BE2C (cell line): ENCODE data around the gene FN1.

Experiments used
- DNase-seq: peaks from one replicate; pipeline ENCODE4 v3.0.0-alpha.2; 2020
- H3K27me3 ChIP-seq: fragments of 250-450 bp; sonication (Bioruptor Pico); 2 replicates; pipeline ENCODE4 v1.5.1; 2020; ENCODE audit warnings: mild to moderate bottlenecking
- H3K36me3 ChIP-seq: fragments of 250-450 bp; sonication (Bioruptor Pico); 2 replicates; pipeline ENCODE4 v1.5.1; 2020; ENCODE audit warnings: mild to moderate bottlenecking
- H3K4me1 ChIP-seq: fragments of 250-450 bp; sonication (Bioruptor Pico); 2 replicates; pipeline ENCODE4 v1.5.1; 2020
- H3K4me3 ChIP-seq: 2 replicates; pipeline ENCODE4 v1.5.1; 2011; ENCODE audit warnings: low read depth, low read length
- H3K9me3 ChIP-seq: fragments of 250-450 bp; sonication (Bioruptor Pico); 2 replicates; pipeline ENCODE4 v1.5.1; 2020
- TF ChIP-seq, protein P1 (sequence below): IDR thresholded peaks from 2 replicates; pipeline ENCODE4 v1.5.1; 2012; ENCODE audit warnings: mild to moderate bottlenecking, low read depth, low read length

The FN1 gene

DNA sequence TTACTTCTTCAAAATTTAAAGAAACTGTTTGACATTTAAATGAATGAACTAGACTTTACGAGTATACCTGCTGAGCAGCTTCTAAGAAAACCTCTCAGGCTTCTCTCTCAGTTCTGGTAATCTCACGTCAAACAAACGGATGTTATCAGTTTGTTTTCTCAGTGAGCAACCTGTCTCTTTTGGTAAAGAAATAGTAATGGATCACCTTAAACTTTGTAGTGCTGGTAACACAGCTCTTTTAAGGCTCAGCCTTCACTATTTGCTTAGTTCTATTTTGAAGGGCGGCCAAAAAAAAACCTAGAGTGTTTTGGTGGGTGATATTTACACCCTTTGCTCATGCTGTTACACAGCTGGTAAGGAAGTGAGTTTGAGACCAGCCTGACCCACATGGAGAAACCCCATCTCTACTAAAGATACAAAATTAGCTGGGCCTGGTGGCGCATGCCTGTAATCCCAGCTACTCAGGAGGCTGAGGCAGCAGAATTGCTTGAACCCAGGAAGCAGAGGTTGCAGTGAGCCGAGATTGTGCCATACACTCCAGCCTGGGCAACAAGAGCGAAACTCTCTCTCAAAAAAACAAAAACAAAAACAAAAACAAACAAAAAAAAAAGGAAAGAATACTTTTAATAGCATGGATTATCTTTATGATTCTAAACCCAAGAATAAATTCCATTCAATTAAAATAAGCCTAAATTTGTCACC lies 15.9 kb downstream of the FN1 start:
- TF ChIP-seq, protein P1, sequence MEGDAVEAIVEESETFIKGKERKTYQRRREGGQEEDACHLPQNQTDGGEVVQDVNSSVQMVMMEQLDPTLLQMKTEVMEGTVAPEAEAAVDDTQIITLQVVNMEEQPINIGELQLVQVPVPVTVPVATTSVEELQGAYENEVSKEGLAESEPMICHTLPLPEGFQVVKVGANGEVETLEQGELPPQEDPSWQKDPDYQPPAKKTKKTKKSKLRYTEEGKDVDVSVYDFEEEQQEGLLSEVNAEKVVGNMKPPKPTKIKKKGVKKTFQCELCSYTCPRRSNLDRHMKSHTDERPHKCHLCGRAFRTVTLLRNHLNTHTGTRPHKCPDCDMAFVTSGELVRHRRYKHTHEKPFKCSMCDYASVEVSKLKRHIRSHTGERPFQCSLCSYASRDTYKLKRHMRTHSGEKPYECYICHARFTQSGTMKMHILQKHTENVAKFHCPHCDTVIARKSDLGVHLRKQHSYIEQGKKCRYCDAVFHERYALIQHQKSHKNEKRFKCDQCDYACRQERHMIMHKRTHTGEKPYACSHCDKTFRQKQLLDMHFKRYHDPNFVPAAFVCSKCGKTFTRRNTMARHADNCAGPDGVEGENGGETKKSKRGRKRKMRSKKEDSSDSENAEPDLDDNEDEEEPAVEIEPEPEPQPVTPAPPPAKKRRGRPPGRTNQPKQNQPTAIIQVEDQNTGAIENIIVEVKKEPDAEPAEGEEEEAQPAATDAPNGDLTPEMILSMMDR, result no peak
- peaks cover 3% of the 10 kb centered on the region for H3K4me1 ChIP-seq
- no peak overlapping the region for H3K4me3 ChIP-seq
- H3K9me3 ChIP-seq, result no peaks in the 10 kb centered on the region
- no peak for DNase-seq
- no peaks in the 10 kb centered on the region for H3K36me3 ChIP-seq
- H3K27me3 ChIP-seq, result no peaks in the 10 kb centered on the region

DNA sequence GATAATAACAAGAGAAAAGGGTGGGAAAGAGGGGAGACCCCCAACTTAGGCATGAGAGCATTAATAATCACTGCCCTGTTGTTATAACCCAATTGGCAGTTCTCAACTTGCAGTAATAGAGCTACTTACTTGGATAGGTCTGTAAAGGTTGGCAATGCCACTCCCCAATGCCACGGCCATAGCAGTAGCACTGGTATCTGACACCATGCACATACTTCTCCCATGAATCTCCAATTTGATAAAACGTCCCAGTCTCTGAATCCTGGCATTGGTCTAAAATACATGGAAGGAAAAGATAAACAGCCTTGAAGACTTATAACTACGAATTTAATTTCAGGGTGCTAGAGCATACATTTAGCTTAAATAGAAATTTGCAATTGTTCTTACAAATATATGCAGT lies 16.8 kb downstream of the FN1 start:
- Histone ChIP-seq H3K27me3 (no peaks in the 10 kb centered on the region), H3K4me1 (peaks cover 3% of the 10 kb centered on the region), H3K36me3 (no peaks in the 10 kb centered on the region), H3K4me3 (no peak overlapping the region), H3K9me3 (no peaks in the 10 kb centered on the region)
- DNase-seq, result no peak
- TF ChIP-seq, protein P1, result no peak

DNA sequence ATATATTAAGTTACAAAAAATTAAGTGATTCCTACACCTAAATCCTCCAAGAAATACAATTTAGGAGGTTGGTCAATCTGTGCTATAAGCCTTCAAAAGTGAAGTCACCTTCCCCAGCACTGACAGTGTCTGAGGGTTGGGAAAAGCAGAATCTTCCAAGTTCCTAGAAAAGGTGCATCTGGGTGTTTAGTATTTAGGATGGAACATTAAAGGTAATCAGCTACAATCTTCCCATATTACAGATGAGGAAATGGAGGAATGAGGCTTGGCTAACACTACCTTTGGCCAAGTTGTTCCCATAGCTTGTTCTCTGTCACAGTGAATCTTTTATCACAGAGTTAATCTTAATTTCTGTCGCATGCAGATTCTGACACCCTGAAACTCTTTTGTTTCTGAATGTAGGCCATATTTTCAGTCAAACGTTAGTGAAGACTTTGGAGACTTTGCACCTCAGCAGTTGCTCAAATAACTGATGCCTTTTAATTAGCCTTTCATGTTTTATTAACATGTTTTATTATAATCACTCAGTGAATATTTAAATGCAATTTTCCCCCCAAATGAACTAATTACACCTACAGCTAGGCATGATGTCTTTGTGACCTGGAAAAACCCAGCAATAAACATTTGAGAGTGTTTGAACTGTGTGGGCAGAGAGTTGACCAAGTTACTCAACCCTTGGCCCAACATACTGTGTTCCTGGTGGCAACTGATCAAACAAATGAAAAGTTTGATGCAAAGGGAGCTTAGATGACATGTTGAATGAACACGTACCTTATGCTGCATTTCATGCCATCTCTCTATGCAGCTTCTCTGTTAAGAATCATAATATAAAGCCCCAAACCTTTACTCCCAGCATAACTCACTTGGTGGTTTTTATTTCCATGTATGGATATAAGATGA lies 17.6 kb downstream of the FN1 start:
- no peaks in the 10 kb centered on the region for H3K27me3 ChIP-seq
- no peak for DNase-seq
- H3K9me3 ChIP-seq, result no peaks in the 10 kb centered on the region
- no peak overlapping the region for H3K4me3 ChIP-seq
- TF ChIP-seq, protein P1, result no peak
- H3K36me3 ChIP-seq, result no peaks in the 10 kb centered on the region
- peaks cover 3% of the 10 kb centered on the region for H3K4me1 ChIP-seq

DNA sequence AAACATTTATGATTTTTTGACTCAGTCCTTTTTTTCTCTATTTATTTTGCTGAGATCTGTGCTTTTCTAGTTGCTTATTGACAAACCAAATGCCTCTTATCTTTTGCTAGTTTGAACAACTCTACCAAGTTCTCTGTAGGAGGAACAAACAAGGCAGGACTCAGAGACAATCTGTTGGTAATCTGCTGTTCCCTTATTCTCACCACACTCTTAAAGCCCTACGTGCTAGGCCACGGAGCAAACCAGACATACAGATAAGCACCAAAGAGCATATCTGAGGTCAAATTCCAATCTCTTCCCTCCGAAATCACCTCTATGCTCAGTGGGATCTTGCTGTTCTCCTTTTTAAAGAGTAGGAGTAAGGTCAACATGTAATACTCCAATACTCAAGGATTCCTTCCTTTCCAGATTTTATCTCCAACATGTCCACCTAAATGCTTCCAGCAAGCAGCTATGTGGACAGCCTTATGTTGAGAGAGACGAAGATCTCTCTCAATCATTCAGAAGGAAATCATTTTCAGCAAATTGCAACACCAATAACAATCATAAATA lies 18.4 kb downstream of the FN1 start:
- Histone ChIP-seq H3K36me3 (no peaks in the 10 kb centered on the region), H3K4me1 (peaks cover 3% of the 10 kb centered on the region)

DNA sequence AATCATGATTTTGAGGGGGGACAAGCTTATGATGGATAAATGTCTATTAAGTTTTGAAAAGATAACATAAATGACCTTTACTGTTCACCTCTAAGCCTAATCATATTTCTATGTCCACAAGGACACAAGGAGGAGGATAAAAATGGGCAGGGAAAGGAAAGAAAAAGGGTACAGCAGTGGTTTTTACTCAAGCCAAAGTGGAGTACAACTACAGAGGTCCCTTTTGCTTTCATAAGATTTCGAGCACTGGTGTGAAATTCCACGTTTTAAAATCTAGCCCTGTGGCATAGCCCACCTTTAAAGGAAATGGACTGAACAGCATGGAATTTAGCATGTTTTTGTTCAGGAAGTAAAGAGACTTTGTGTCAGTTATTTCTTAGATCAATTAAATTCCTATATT lies 19.2 kb downstream of the FN1 start:
- no peak for DNase-seq
- Histone ChIP-seq H3K36me3 (no peaks in the 10 kb centered on the region), H3K27me3 (no peaks in the 10 kb centered on the region), H3K4me3 (no peak overlapping the region), H3K9me3 (no peaks in the 10 kb centered on the region), H3K4me1 (no peaks in the 10 kb centered on the region; the same call in 1 of the 2 replicates)
- TF ChIP-seq, protein P1, result no peak

More for the DNA sequence above, 18.4 kb downstream of the FN1 start:
- Histone ChIP-seq H3K4me3 (no peak overlapping the region), H3K27me3 (no peaks in the 10 kb centered on the region), H3K9me3 (no peaks in the 10 kb centered on the region)
- TF ChIP-seq, protein P1, result no peak
- no peak for DNase-seq
